NCI-H2227 treated with DMSO at 0.1 percent for 48 hours (cell line): ENCODE data around the gene MSMP.

ENCODE experiments used
- DNase-seq: peaks from one replicate; lab custom pipeline; 2025; lab: John Stamatoyannopoulos, UW

Gene MSMP, protein sequence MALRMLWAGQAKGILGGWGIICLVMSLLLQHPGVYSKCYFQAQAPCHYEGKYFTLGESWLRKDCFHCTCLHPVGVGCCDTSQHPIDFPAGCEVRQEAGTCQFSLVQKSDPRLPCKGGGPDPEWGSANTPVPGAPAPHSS

GRCh38 chr9:35754264-35754663 lies at the start of gene MSMP:
Gene MSMP, minus strand, starts transcription at chr9:35754276. Its CDS starts 147 bp downstream, at chr9:35754129.
- no peak for DNase-seq

DNA sequence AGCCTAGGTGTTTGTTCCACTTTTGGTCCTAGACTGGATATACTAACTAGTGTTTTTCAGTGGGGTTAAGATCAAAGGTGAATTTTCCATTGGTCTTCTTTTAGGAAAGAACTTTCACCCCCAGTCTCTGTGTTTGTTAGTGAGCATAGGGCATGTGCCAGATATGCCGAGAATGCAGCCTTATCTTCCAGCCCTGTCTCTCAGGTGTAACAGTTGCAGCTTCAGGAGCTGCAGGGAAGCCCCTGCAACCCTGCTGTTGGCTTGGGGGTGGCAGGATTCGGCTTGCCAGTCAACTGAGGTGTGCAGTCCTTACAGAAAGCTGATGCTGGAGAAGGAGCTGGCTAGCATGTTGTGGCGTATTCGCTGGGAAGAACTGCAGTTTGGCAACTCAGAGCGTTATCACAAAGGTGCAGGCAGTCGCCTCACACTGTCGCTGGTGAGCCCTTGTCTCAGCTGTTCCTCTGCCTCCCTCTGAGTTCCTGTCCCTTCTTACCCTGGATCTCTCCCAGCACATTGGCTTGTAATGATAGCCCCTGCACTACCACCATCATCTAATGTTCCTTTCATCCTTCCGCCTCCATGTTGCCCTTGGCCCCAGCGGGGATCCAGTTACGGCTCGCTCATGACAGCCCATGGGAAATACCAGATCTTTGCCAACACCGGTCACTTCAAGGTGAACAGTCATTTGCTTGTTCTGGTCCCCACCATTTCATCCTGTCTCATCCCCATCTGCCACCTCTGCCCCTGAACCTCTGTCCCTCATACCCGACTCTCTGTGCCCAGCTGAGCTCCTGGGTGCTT lies 47.5 kb upstream of the MSMP start:
- DNase-seq: no peak

DNA sequence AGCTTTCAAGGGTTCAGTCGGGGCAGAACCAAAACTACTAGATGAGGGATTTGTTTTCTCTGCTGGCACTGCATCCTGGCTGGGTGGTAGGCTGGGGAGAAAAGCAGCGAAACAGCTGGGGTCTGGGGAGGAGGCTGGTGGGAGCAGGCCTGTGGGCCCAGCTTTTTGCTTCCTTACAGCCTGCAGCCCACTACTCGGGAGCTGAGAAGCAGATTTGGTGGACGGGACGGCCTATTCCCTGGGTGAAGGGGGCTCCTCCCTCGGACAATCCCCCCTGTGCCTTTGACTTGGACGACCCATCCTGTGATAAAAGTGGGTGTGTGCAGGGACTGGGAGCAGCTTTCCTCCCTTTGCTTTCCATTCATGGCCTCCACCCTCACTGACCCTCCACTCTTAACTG lies 46.5 kb upstream of the MSMP start:
- no peak for DNase-seq

- DNase-seq: no peak
These were observed 44.7 kb upstream of the MSMP start for GRCh38 chr9:35798658-35799374.

- no peak for DNase-seq
These were observed 43.4 kb upstream of the MSMP start for GRCh38 chr9:35797311-35798109.

DNA sequence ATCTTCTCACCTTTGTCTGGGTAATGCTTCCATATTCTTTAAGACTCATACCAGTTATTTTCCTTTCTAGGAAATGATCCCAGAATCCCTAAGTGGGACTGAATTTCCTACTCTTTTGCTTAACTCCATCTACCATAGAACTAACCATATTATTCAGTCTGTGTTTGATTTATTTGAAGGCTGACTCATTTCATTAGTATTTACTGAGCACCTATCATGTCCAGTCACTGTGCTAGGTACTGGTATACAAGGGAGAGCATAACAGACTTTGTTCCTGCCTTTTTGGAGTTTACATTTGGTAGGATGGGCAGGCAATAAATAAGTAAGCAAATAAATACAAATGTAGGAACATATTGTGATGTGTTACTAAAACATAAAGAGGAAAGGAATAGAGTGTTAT lies 41.6 kb upstream of the MSMP start:
- DNase-seq: no peak

DNA sequence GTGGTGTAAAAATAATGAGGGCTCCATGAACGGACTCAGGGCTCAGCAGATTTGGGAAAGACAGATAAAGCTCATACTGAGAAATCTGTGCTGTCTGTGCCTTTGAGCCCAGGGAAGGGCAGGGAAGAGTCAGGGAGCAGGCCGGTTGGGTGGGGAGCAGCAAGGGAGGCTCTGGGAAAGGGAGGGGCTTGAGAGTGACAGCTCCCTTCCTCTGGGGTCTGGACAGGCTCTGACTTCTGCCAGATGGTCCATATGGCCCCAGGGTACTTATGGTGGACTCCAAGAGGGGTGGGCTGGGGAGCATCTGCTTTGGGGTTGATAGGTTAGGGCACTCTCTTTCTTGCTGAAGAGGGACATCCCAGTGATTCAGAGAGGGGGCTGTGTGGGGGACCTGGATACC lies 39.4 kb upstream of the MSMP start:
- no peak for DNase-seq

DNA sequence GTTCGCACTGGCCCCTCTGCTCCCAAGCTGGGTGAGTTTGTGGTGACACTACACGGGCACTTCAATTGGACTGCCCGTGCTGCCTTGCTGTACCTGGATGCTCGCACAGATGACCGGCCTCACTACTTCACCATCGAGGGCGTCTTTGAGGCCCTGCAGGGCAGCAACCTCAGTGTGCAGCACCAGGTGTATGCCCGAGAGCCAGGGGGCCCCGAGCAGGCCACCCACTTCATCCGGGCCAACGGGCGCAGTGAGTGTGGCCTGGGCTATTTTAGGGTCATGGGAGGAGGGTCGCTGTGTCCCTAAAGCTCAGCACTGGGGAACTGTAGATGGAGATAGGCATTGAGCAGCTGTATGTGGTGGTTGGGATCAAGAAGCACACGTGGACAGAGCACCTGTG lies 38.8 kb upstream of the MSMP start:
- DNase-seq: no peak

GRCh38 chr9:35792024-35792813 lies 38.1 kb upstream of the MSMP start:
- no peak for DNase-seq

DNA sequence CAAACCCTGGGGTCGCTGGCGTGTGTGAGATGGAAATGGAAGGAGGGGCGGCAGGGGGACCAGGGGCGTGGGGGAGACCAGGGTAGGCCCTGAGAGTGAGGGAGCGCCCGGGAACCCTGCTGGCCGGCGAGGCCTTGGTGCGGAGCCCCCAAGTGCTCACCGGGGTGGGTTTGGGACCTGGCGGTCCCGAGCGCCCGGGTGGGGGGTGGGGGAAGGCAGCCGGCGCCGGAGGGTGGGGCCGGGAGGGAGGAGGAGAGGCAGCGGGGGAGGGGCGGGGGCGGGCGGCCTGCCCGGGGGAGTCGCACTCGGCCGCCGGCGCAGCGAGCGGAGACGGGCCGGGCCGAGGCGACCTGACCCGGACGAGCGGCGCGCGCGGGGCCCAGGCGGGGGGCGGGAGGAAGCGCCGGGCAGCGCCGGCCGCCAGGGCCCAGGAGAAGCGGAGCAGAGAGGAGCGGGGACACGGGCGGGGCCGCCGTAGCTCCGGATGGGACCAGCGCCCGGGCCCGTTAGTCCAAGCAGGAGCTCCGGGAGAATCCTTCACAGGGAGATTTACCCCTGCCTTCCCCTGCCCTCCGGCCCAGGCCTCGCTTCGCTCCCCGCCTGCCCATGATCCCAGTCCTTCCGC lies 37.3 kb upstream of the MSMP start, which contains the start of gene NPR2:
Gene NPR2 (plus strand): TSS at position 295 of the 625 bp plus-strand sequence. CDS start 818 bp downstream, outside the sequence.
- no peak for DNase-seq

DNA sequence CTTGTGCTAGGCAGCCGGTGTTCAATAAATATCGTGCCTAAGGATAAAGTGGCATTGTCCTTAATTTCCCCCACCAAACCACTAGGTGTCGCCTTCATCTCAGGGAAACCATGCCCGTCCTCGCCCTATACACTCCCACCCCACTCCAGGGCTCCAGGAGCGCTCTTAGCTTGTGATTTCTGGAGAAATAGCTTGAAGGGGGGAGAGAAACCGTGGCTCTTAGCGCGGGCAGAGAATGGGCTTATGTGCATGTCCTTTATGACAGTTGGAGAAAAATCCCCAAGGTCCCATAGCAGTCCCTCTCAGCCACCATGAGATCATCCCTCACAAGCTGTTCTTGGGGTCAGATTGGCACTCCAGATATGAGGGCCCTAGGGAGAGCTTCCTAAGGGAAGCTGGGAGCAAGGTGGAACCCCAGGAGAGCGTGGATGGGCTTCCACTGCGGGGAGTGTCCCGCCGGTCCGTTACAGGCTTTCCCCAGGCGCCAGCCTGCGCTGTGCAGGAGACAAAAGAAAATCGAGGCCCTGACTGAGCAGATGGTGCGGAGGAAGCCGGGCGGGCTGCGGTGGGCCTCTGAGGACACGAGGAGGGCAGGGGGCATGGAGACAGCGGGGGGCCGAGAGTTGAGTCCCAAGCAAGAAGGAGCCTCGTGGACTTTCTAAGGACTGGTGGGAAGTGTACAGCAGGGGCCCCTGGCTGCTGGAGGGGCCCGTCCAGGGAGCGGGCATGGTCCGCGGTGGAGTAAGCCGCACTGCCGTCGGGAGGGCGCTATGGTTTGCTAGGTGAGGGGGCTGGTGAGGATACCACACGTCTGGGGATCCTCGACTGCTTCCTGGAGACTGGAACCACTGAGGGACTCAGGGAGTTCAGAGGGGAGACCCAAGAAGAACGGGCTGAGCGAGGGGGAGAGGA lies 36.6 kb upstream of the MSMP start:
- peak; percentile 69 for DNase-seq

DNA sequence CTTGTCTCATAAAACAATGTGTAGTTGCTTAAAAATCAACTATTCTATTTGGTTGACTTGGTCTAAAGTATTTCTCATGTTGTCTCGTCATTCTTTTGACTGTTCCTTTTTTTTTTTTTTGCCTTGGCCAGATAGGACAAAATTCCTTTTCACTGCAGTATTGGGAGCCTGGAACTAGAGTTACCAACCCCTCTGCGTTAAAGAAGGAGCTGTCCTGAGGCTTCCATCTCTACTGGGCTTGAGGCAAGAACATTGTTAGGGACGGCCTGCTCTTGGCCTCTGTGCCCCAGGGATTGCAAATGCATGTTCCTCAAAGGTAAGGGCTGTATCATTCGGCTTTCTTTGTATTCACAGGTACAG lies 35.9 kb upstream of the MSMP start:
- no peak for DNase-seq

DNA sequence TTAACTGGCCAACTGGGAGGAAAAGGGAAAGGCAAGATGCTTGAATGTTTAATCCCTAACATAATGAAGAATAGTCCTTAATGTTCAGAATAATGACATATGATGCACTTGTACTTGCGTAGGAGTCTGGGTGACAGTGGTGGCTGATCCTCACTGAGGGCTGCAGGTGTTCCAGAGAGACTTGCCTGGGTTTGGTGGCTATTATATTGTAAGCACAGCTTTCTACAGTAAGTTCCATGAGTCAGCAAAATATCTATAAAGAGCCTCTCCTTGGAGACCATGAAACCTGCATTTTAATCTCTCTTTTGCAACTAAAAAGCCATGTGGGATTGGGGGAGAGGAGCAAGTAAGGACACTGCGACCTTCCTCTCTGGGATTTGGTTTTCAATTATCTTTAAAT lies 35.5 kb upstream of the MSMP start:
- DNase-seq: no peak

DNA sequence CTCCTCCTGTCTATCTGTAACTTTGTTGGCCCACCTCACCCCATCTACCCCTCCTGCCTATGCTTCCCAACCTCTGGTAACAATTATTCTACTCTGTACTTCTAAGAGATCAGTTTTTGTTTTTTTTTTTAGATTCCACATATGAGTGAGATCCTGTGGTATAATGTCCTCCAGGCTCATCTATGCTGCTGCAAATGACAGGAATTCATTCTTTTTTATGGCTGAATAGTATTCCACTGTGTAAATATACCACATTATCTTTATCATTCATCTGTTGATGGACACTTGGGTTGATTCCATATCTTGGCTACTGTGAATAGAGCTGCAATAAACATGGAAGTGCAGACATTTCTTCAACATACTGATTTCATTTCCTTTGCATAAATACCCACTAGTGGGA lies 29.3 kb upstream of the MSMP start:
- DNase-seq: no peak

GRCh38 chr9:35781066-35781465 lies 27.0 kb upstream of the MSMP start:
- DNase-seq: no peak

DNA sequence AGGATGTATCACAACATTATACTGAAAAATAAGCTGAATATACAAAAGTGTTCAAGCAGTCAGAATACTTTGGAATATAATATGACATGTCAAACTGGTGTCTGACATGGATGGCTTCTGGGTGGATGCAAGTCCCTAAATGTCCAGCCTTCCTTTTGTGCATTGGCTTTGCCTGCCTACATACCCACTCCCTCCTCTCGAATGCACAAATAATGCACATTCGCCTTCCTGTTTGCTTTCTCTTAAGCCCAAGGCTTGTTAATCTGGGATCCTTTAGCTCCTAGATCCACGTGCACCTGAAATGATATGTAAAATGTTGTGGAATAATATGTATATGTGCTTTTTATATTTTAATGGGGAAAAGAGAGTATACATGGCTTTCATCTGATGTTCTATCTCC lies 24.4 kb upstream of the MSMP start:
- no peak for DNase-seq

DNA sequence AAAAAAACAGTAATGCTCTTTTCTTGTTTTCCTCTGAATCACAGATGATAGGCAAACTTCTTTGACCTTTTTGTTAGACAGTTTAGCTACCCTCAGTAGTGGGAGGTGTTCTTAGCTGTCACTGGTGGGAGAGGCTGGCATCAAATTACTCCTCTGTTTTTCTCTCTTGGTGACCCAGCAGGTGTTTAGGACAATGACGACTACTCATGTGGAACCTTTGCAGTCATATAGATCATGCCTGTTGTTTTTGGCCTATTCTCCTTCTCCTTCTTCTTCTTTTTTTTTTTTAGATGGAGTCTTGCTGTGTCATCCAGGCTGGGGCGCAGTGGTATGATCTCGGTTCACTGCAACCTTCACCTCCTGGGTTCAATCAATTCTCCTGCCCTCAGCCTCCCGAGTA lies 21.9 kb upstream of the MSMP start:
- no peak for DNase-seq

DNA sequence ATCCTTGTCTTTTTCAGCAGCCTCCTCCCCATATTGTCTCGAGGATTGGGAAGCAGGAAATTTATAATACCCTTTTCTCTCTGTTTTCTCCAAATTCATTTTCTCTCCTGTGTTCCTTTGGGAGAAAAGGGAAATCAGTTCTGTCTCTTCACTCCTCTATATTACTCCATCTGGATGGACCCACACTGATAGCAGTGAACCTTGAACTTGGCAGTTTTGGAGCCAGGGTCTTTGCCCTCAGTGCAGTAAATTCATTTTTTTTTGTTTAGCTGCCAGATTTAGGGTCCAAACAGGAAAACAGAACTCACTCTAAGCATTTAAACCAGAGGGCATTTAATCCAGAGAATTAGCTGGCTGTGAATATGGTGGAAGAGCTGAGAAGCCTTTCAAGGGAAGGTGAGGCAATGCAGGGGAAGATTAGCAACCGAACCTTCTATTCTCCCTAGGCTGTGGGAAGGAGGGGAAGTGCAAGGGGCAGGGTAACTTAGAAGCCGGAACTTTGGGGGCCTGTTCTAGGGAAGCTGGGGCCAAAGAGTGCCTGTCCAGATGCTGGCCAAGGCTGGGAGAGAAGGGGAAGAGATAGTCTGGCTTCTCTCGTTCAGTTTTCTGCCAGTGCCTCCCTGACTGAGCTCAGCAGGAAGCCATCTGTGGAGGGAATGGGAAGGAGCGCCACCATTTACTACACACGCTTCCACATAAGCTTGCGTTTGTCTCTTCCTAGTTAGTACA lies 21.0 kb upstream of the MSMP start:
- peak; percentile 19 for DNase-seq

- DNase-seq: no peak
These were observed 17.9 kb upstream of the MSMP start for GRCh38 chr9:35771943-35772342.
